Astrocyte of the spinal cord (primary cell): ENCODE measurements around the gene OR7G2.
"Not testable (repeated sequence)": the region's sequence is repeated elsewhere in the genome, so short reads cannot be mapped to it uniquely, and the experiment has no call there.

Source experiments
- DNase-seq: peaks from one replicate; pipeline ENCODE4 v3.0.0; 2011; ENCODE audit warnings: low read depth, low spot score
- H3K4me3 ChIP-seq: 2 replicates; pipeline ENCODE4 v1.5.1; 2011; ENCODE audit warnings: low read depth, mild to moderate bottlenecking, low read length, moderate library complexity
- CTCF ChIP-seq: IDR thresholded peaks from 2 replicates; pipeline ENCODE4 v1.5.1; 2012; ENCODE audit warnings: low read depth, mild to moderate bottlenecking, low read length, inconsistent platforms
- in situ Hi-C: cut with HindIII; loops from 2 replicates; pipeline ENCODE4 v1.10.0; 2017; ENCODE audit warnings: low sequenced_read_pairs

Gene OR7G2

GRCh38 chr19:9061879-9062278 lies 45.4 kb downstream of the OR7G2 start:
- no peak overlapping the region for H3K4me3 ChIP-seq
- TF ChIP-seq CTCF: no peak
- DNase-seq: no peak
- in situ Hi-C loops: no loop called here

GRCh38 chr19:9060564-9061340 lies 46.5 kb downstream of the OR7G2 start:
- TF ChIP-seq CTCF: no peak
- no peak for DNase-seq
- no peak overlapping the region for H3K4me3 ChIP-seq
- in situ Hi-C loops: no loop called here

- DNase-seq: no peak
- no peak for TF ChIP-seq CTCF
- in situ Hi-C loops: no loop called here
- no peak overlapping the region for H3K4me3 ChIP-seq
Measured at GRCh38 chr19:9058905-9059667, 48.2 kb downstream of the OR7G2 start.

- no peak overlapping the region for H3K4me3 ChIP-seq
- no peak for TF ChIP-seq CTCF
- in situ Hi-C loops: no loop called here
- no peak for DNase-seq
Measured at GRCh38 chr19:9057505-9058258, 49.6 kb downstream of the OR7G2 start.

- H3K4me3 ChIP-seq, in situ Hi-C loops, DNase-seq: not testable (repeated sequence)
Measured at GRCh38 chr19:9056131-9056530, 51.1 kb downstream of the OR7G2 start.

GRCh38 chr19:9054765-9055164 lies 52.5 kb downstream of the OR7G2 start:
- no peak overlapping the region for H3K4me3 ChIP-seq
- no peak for TF ChIP-seq CTCF
- in situ Hi-C loops: no loop called here
- DNase-seq: no peak
